CD4-positive, alpha-beta memory T cell (primary cell): ENCODE data around the gene SRC. TPM values are rescaled to one million over a fixed set of nuclear protein-coding genes. Genes with fewer than 3 reads are reported as not detected.
A peak's percentile ranks its signal among the peaks of the same experiment; 100 is the strongest.
"Not testable (repeated sequence)": the region's sequence is repeated elsewhere in the genome, so short reads cannot be mapped to it uniquely, and the experiment has no call there.

ENCODE experiments used
- CTCF ChIA-PET: fragments of 350-600 bp; sonication (Branson Sonifier 250); formaldehyde crosslinking; loops from one replicate; lab custom pipeline; 2021; ENCODE audit warnings: inconsistent platforms; ENCODE audit not compliant: partially characterized antibody; lab: Charles Lee
- POLR2A ChIA-PET: fragments of 350-600 bp; sonication (Branson Sonifier 250); formaldehyde crosslinking; loops from one replicate; lab custom pipeline; 2021; ENCODE audit not compliant: partially characterized antibody; lab: Charles Lee
- DNase-seq, 5 donors: peaks; one replicate each; pipeline versions ENCODE4 v3.0.0 to v3.0.0-alpha.2; 2020 to 2022; ENCODE audit warnings: mixed read lengths in 1 of 5
- H3K27ac ChIP-seq: one replicate; pipeline ENCODE4 v1.7.0; 2013; ENCODE audit warnings: low read depth, low read length
- H3K27me3 ChIP-seq: 2 replicates; pipeline ENCODE4 v1.7.0; 2013; ENCODE audit warnings: mild to moderate bottlenecking, low read length, moderate library complexity; ENCODE audit not compliant: insufficient read depth
- H3K36me3 ChIP-seq: 2 replicates; pipeline ENCODE4 v1.7.0; 2013; ENCODE audit warnings: mild to moderate bottlenecking, low read length, moderate library complexity; ENCODE audit not compliant: insufficient read depth
- H3K4me1 ChIP-seq: 2 replicates; pipeline ENCODE4 v1.7.0; 2013; ENCODE audit warnings: mild to moderate bottlenecking, low read length, moderate library complexity; ENCODE audit not compliant: insufficient read depth
- H3K4me3 ChIP-seq, 2 donors: one replicate each; pipeline ENCODE4 v1.7.0; 2013; ENCODE audit warnings: low read length in 2 of 2, mild to moderate bottlenecking in 1 of 2
- H3K9me3 ChIP-seq, 2 donors: one replicate each; pipeline ENCODE4 v1.7.0; 2013; ENCODE audit warnings: low read length in 2 of 2, control low read depth in 1 of 2; ENCODE audit not compliant: control insufficient read depth in 1 of 2
- H3K27ac Mint-ChIP-seq, 7 donors: one replicate each; pipeline ENCODE4 v1.8.0; 2020 to 2021; ENCODE audit warnings: mixed read lengths in 7 of 7, mild to moderate bottlenecking in 6 of 7, inconsistent platforms in 3 of 7, moderate library complexity in 3 of 7
- H3K27me3 Mint-ChIP-seq, 2 donors: one replicate each; pipeline ENCODE4 v1.8.0; 2020 to 2021; ENCODE audit warnings: mixed read lengths in 2 of 2
- H3K36me3 Mint-ChIP-seq, 2 donors: one replicate each; pipeline ENCODE4 v1.8.0; 2020 to 2021; ENCODE audit warnings: mixed read lengths in 2 of 2, inconsistent platforms in 1 of 2, mild to moderate bottlenecking in 1 of 2
- H3K4me1 Mint-ChIP-seq, 4 donors: one replicate each; pipeline ENCODE4 v1.8.0; 2020 to 2021; ENCODE audit warnings: mixed read lengths in 4 of 4, mild to moderate bottlenecking in 1 of 4
- H3K4me3 Mint-ChIP-seq, 8 donors: one replicate each; pipeline ENCODE4 v1.8.0; 2020 to 2021; ENCODE audit warnings: mixed read lengths in 8 of 8, mild to moderate bottlenecking in 7 of 8, moderate library complexity in 6 of 8, inconsistent platforms in 3 of 8
- H3K9me3 Mint-ChIP-seq, 8 donors: one replicate each; pipeline ENCODE4 v1.8.0; 2020 to 2021; ENCODE audit warnings: mixed read lengths in 8 of 8, mild to moderate bottlenecking in 5 of 8, inconsistent platforms in 3 of 8, moderate library complexity in 1 of 8
- intact Hi-C: fragments of 100-400 bp; cut with micrococcal nuclease; formaldehyde crosslinking; loops from one replicate; pipeline ENCODE4 v1.15.1; 2023
- polyA plus RNA-seq, 2 donors: library from polyadenylated mRNA; unstranded; fragments of 300-500 nt; fragmentation: Illumina TruSeq; gene quantifications; one replicate each; pipeline ENCODE4 v1.2.3, GENCODE V29; 2021
- total RNA-seq, 2 experiments: library from RNA; stranded (reverse); gene quantifications; one replicate each; pipeline ENCODE4 v1.2.3, GENCODE V29; 2021

SRC gene
- total and polyA plus RNA-seq, 4 experiments from 2014 or later: 0.32 to 4.5 (median 2.3) TPM

DNA sequence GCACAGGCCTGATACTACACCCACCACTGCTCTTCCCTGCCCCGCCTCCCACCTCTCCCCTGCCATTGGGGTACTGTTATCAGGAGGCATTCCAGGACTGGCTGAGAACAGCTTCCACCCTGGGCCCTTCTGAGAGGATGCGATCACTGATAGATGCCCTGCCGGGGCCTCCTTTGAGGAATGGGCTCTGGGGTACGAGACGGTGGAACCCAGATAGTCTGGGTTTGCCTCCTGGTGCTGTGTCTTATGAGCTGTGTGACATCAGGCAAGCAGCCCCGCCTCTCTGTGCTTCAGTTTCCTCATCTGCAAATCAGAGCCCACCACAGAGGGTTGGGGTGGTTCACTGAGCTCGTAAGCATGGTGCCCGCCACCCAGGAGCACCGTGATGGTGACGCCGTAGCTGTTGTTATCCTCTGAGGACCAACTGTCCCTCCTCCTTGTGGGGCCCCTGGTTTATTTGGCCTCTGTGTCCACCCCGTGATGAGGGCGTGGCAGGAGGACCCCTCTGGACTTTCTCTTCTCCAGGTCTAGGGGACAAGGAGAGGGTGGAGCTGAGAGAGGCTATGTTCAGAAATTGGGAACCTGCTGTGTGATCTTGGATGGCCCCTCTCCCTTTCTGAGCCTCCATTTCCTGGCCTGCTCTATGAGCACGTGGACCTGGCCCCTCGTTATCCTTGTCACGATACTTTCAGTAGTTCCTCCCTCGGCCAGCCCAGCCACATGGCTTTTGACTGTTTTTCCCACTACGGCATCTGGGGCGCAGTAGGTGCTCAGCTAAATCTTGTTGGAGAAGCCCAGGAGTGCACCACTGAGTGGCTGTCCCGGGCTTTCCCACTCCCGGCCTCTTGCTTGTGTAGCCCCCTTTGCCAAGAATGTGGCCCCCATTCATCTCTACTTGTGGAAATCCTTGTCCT is 18.3 kb downstream of the SRC start:
- Mint-ChIP-seq H3K4me1 (peaks cover 0 to 2% (median 0%) of the 10 kb centered on the region in 4 donors), H3K27ac (peak overlapping the region in 1 of 7 donors; percentile 35), H3K4me3 (no peak overlapping the region), H3K9me3 (no peaks in the 10 kb centered on the region), H3K27me3 (no peaks in the 10 kb centered on the region), H3K36me3 (peaks cover 0 to 3% of the 10 kb centered on the region in 2 donors)
- Histone ChIP-seq H3K27ac (no peak overlapping the region), H3K9me3 (no peaks in the 10 kb centered on the region), H3K27me3 (no peaks in the 10 kb centered on the region), H3K4me1 (no peaks in the 10 kb centered on the region), H3K4me3 (no peak overlapping the region), H3K36me3 (no peaks in the 10 kb centered on the region)
- intact Hi-C loops: no loop called here
- DNase-seq: no peak
- CTCF ChIA-PET: no interaction called here
- POLR2A ChIA-PET: no interaction called here

- ChIA-PET POLR2A (no interaction called here), CTCF (no interaction called here)
- Histone ChIP-seq H3K4me3 (no peak overlapping the region), H3K27ac (no peak overlapping the region), H3K9me3 (no peaks in the 10 kb centered on the region), H3K36me3 (no peaks in the 10 kb centered on the region), H3K27me3 (no peaks in the 10 kb centered on the region), H3K4me1 (no peaks in the 10 kb centered on the region)
- H3K27ac Mint-ChIP-seq: no peak overlapping the region
- no peak overlapping the region for H3K4me3 Mint-ChIP-seq
- no peaks in the 10 kb centered on the region for H3K27me3 Mint-ChIP-seq
- peaks cover 0 to 3% of the 10 kb centered on the region in 2 donors for H3K36me3 Mint-ChIP-seq
- H3K4me1 Mint-ChIP-seq: peaks cover 0 to under 1% (median 0%) of the 10 kb centered on the region in 4 donors
- intact Hi-C loops: no loop called here
- DNase-seq: no peak
- H3K9me3 Mint-ChIP-seq: no peaks in the 10 kb centered on the region
Measured at GRCh38 chr20:37364927-37365272, 19.0 kb downstream of the SRC start.

GRCh38 chr20:37365760-37366638 is 20.1 kb downstream of the SRC start:
- Histone ChIP-seq H3K36me3 (no peaks in the 10 kb centered on the region), H3K9me3 (no peaks in the 10 kb centered on the region), H3K27ac (no peak overlapping the region), H3K4me1 (no peaks in the 10 kb centered on the region), H3K4me3 (no peak overlapping the region), H3K27me3 (no peaks in the 10 kb centered on the region)
- intact Hi-C loops: no loop called here
- no peak overlapping the region for H3K4me3 Mint-ChIP-seq
- peak overlapping the region in 3 of 7 donors; percentile 14 to 63 (median 61) for H3K27ac Mint-ChIP-seq
- H3K27me3 Mint-ChIP-seq: no peaks in the 10 kb centered on the region
- H3K4me1 Mint-ChIP-seq: no peaks in the 10 kb centered on the region
- H3K9me3 Mint-ChIP-seq: no peaks in the 10 kb centered on the region
- POLR2A ChIA-PET: no interaction called here
- peaks cover 0 to 3% of the 10 kb centered on the region in 2 donors for H3K36me3 Mint-ChIP-seq
- DNase-seq: no peak
- CTCF ChIA-PET: no interaction called here

DNA sequence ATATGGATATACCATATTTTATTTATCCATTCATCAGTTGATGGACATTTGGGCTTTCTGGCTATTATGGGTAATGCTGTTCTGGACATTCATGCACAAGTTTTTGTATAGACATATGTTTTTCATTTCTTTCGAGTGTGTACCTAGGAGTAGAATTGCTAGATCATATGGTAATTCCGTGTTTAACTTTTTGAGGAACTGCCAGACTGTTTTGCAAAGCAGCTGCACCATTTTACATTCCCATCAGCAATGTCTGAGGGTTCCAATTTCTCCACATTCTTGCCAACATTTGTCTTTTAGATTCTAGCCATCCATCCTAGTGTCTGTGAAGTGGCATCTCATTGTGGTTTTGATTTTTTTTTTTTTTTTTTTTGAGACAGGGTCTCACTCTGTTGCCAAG is 20.8 kb downstream of the SRC start:
- H3K27ac Mint-ChIP-seq: no peak overlapping the region
- peaks cover 0 to 3% of the 10 kb centered on the region in 2 donors for H3K36me3 Mint-ChIP-seq
- no peak overlapping the region for H3K4me3 ChIP-seq
- no peak overlapping the region for H3K27ac ChIP-seq
- H3K4me3 Mint-ChIP-seq: no peak overlapping the region
- no peak for DNase-seq
- H3K36me3 ChIP-seq: no peaks in the 10 kb centered on the region
- intact Hi-C loops: no loop called here
- ChIA-PET CTCF (no interaction called here), POLR2A (interaction anchor here (0.6 kb wide), 1 partner anchor 840 kb away, joined by 5 read pairs; no protein-coding TSS in a partner anchor)
- no peaks in the 10 kb centered on the region for H3K27me3 Mint-ChIP-seq
- H3K27me3 ChIP-seq: no peaks in the 10 kb centered on the region
- H3K4me1 Mint-ChIP-seq: no peaks in the 10 kb centered on the region
- H3K4me1 ChIP-seq: no peaks in the 10 kb centered on the region
- no peaks in the 10 kb centered on the region for H3K9me3 ChIP-seq
- no peaks in the 10 kb centered on the region for H3K9me3 Mint-ChIP-seq

GRCh38 chr20:37369846-37370245 is 23.9 kb downstream of the SRC start:
- no peak for DNase-seq
- H3K9me3 Mint-ChIP-seq: no peaks in the 10 kb centered on the region
- H3K4me3 Mint-ChIP-seq: no peak overlapping the region
- no peaks in the 10 kb centered on the region for H3K27me3 ChIP-seq
- H3K36me3 ChIP-seq: no peaks in the 10 kb centered on the region
- no peak overlapping the region for H3K27ac Mint-ChIP-seq
- no peaks in the 10 kb centered on the region for H3K4me1 ChIP-seq
- ChIA-PET CTCF (interaction anchor here (1.1 kb wide), 1 partner anchor 8 kb away, joined by 3 read pairs; no protein-coding TSS in a partner anchor), POLR2A (no interaction called here)
- peaks cover 0 to 3% of the 10 kb centered on the region in 2 donors for H3K36me3 Mint-ChIP-seq
- intact Hi-C loops: no loop called here
- H3K27me3 Mint-ChIP-seq: no peaks in the 10 kb centered on the region
- no peaks in the 10 kb centered on the region for H3K9me3 ChIP-seq
- no peaks in the 10 kb centered on the region for H3K4me1 Mint-ChIP-seq
- no peak overlapping the region for H3K27ac ChIP-seq
- no peak overlapping the region for H3K4me3 ChIP-seq

DNA sequence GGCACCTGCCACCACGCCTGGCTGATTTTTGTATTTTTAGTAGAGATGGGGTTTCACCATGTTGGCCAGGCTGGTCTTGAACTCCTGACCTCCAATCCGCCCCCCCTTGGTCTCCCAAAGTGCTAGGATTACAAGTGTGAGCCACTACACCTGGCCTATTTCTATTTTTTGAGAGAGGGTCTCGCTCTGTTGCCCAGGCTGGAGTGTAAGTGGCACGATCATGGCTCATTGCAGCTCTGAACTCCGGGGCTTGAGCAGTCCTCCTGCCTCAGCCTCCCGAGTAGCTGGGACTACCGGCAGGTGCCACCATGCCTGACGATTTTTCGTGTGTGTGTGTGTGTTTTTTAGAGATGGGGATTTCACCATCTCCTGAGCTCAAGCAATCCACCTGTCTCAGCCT is 25.9 kb downstream of the SRC start:
- CTCF ChIA-PET: interaction anchor here (1.5 kb wide), 1 partner anchor 10 kb away, joined by 3 read pairs; no protein-coding TSS in a partner anchor
- not testable (repeated sequence) for H3K27ac ChIP-seq

GRCh38 chr20:37372441-37372840 is 26.5 kb downstream of the SRC start:
- Histone ChIP-seq H3K4me1 (no peaks in the 10 kb centered on the region), H3K36me3 (no peaks in the 10 kb centered on the region), H3K9me3 (no peaks in the 10 kb centered on the region), H3K27me3 (no peaks in the 10 kb centered on the region), H3K27ac (no peak overlapping the region), H3K4me3 (no peak overlapping the region)
- peak overlapping the region in 1 of 7 donors; percentile 42 for H3K27ac Mint-ChIP-seq
- ChIA-PET POLR2A (no interaction called here), CTCF (no interaction called here)
- H3K4me3 Mint-ChIP-seq: no peak overlapping the region
- H3K27me3 Mint-ChIP-seq: no peaks in the 10 kb centered on the region
- DNase-seq: no peak
- H3K4me1 Mint-ChIP-seq: peaks cover 0 to 8% (median 1%) of the 10 kb centered on the region in 4 donors
- H3K9me3 Mint-ChIP-seq: no peaks in the 10 kb centered on the region
- intact Hi-C loops: no loop called here
- H3K36me3 Mint-ChIP-seq: no peaks in the 10 kb centered on the region

More for the DNA sequence above, 25.9 kb downstream of the SRC start:
- H3K36me3 ChIP-seq, H3K9me3 ChIP-seq, H3K4me1 ChIP-seq, H3K4me1 Mint-ChIP-seq, H3K9me3 Mint-ChIP-seq, DNase-seq, H3K36me3 Mint-ChIP-seq, POLR2A ChIA-PET, H3K4me3 ChIP-seq, H3K27me3 ChIP-seq, H3K4me3 Mint-ChIP-seq, intact Hi-C loops, H3K27ac Mint-ChIP-seq, H3K27me3 Mint-ChIP-seq: not testable (repeated sequence)
